ENCODE measurements around the gene DGLUCY.

The DGLUCY gene

GRCh38 chr14:91249841-91250616 lies 136.2 kb downstream of the DGLUCY start:
- H3K9ac ChIP-seq (ENCODE audit: low read length): no peak overlapping the region
- no peak overlapping the region for H4K8ac ChIP-seq (ENCODE audit: low read depth, low read length)
- no peak overlapping the region for H3K27ac ChIP-seq (ENCODE audit: low read depth, low read length)
- no peak overlapping the region for H2BK5ac ChIP-seq (ENCODE audit: low read length)
- peaks cover 4% of the 10 kb centered on the region for H3K4me1 ChIP-seq (ENCODE audit: control insufficient read depth, low read depth, low read length)
- H3K4me3 ChIP-seq (ENCODE audit: low read length): no peak overlapping the region
- H2AK5ac ChIP-seq (ENCODE audit: low read length): no peak overlapping the region
- no peak overlapping the region for H3K23ac ChIP-seq (ENCODE audit: low read length)
- no peak overlapping the region for H3K18ac ChIP-seq (ENCODE audit: low read length)
- no peak overlapping the region for H2BK120ac ChIP-seq (ENCODE audit: low read depth, low read length)
- H2BK15ac ChIP-seq (replicated peaks; ENCODE audit: low read depth): no peak overlapping the region
- no peaks in the 10 kb centered on the region for H3K79me1 ChIP-seq (ENCODE audit: low read length)
- H3K79me2 ChIP-seq (ENCODE audit: control insufficient read depth, insufficient read depth, low read length): no peaks in the 10 kb centered on the region
- no peak overlapping the region for H3K56ac ChIP-seq (ENCODE audit: low read length)
- no peak overlapping the region for H3K4me2 ChIP-seq (ENCODE audit: low read length)
- peak; percentile 79 for DNase-seq
- H4K5ac ChIP-seq (ENCODE audit: low read length): no peak overlapping the region
- no peaks in the 10 kb centered on the region for H3K36me3 ChIP-seq (ENCODE audit: control insufficient read depth, insufficient read depth, low read length)
- no CpG with 5 or more reads among the region's 10 CpGs for WGBS (ENCODE audit: extremely low coverage, insufficient coverage, low lambda C conversion rate)
- no peaks in the 10 kb centered on the region for H3K27me3 ChIP-seq (ENCODE audit: insufficient read depth, low read length, poor library complexity)
- H3K4ac ChIP-seq (ENCODE audit: low read depth, low read length): no peak overlapping the region

- Histone ChIP-seq H3K79me1 (ENCODE audit: low read length) (no peaks in the 10 kb centered on the region), H3K36me3 (ENCODE audit: control insufficient read depth, insufficient read depth, low read length) (no peaks in the 10 kb centered on the region), H4K8ac (ENCODE audit: low read depth, low read length) (no peak overlapping the region), H3K4me3 (ENCODE audit: low read length) (no peak overlapping the region), H2AK5ac (ENCODE audit: low read length) (no peak overlapping the region), H3K56ac (ENCODE audit: low read length) (no peak overlapping the region), H3K27ac (ENCODE audit: low read depth, low read length) (no peak overlapping the region), H4K5ac (ENCODE audit: low read length) (no peak overlapping the region), H3K4ac (ENCODE audit: low read depth, low read length) (no peak overlapping the region), H3K18ac (ENCODE audit: low read length) (no peak overlapping the region), H2BK15ac (replicated peaks; ENCODE audit: low read depth) (no peak overlapping the region), H3K27me3 (ENCODE audit: insufficient read depth, low read length, poor library complexity) (no peaks in the 10 kb centered on the region), H2BK5ac (ENCODE audit: low read length) (no peak overlapping the region), H3K4me2 (ENCODE audit: low read length) (no peak overlapping the region), H2BK120ac (ENCODE audit: low read depth, low read length) (no peak overlapping the region), H3K4me1 (ENCODE audit: control insufficient read depth, low read depth, low read length) (peaks cover 4% of the 10 kb centered on the region), H3K79me2 (ENCODE audit: control insufficient read depth, insufficient read depth, low read length) (no peaks in the 10 kb centered on the region), H3K9ac (ENCODE audit: low read length) (no peak overlapping the region), H3K23ac (ENCODE audit: low read length) (no peak overlapping the region)
- DNase-seq: no peak
- WGBS (ENCODE audit: extremely low coverage, insufficient coverage, low lambda C conversion rate): no CpG with 5 or more reads among the region's 5 CpGs
Measured at GRCh38 chr14:91250912-91251311, 137.0 kb downstream of the DGLUCY start.

- Histone ChIP-seq H3K4ac (ENCODE audit: low read depth, low read length) (no peak overlapping the region), H3K4me1 (ENCODE audit: control insufficient read depth, low read depth, low read length) (peaks cover 4% of the 10 kb centered on the region), H4K5ac (ENCODE audit: low read length) (no peak overlapping the region), H3K36me3 (ENCODE audit: control insufficient read depth, insufficient read depth, low read length) (no peaks in the 10 kb centered on the region), H3K27ac (ENCODE audit: low read depth, low read length) (no peak overlapping the region), H2BK15ac (replicated peaks; ENCODE audit: low read depth) (no peak overlapping the region), H3K18ac (ENCODE audit: low read length) (peak overlapping the region; percentile 0), H2AK5ac (ENCODE audit: low read length) (no peak overlapping the region), H3K4me3 (ENCODE audit: low read length) (peak overlapping the region; percentile 20), H2BK5ac (ENCODE audit: low read length) (no peak overlapping the region), H3K79me1 (ENCODE audit: low read length) (no peaks in the 10 kb centered on the region), H3K23ac (ENCODE audit: low read length) (peak overlapping the region; percentile 91), H3K9ac (ENCODE audit: low read length) (peak overlapping the region; percentile 62), H3K4me2 (ENCODE audit: low read length) (peak overlapping the region; percentile 72), H3K56ac (ENCODE audit: low read length) (peak overlapping the region; percentile 80), H2BK120ac (ENCODE audit: low read depth, low read length) (no peak overlapping the region), H3K79me2 (ENCODE audit: control insufficient read depth, insufficient read depth, low read length) (no peaks in the 10 kb centered on the region), H3K27me3 (ENCODE audit: insufficient read depth, low read length, poor library complexity) (no peaks in the 10 kb centered on the region), H4K8ac (ENCODE audit: low read depth, low read length) (no peak overlapping the region)
- WGBS (ENCODE audit: extremely low coverage, insufficient coverage, low lambda C conversion rate): no CpG with 5 or more reads among the region's 95 CpGs
- DNase-seq: peak; percentile 68
Measured at GRCh38 chr14:91252871-91253794, 139.3 kb downstream of the DGLUCY start.

GRCh38 chr14:91253795-91254323 lies 140.0 kb downstream of the DGLUCY start:
- no peak overlapping the region for H3K4ac ChIP-seq (ENCODE audit: low read depth, low read length)
- no peak for DNase-seq
- no peaks in the 10 kb centered on the region for H3K36me3 ChIP-seq (ENCODE audit: control insufficient read depth, insufficient read depth, low read length)
- H3K4me1 ChIP-seq (ENCODE audit: control insufficient read depth, low read depth, low read length): peaks cover 4% of the 10 kb centered on the region
- no peak overlapping the region for H3K27ac ChIP-seq (ENCODE audit: low read depth, low read length)
- no peaks in the 10 kb centered on the region for H3K27me3 ChIP-seq (ENCODE audit: insufficient read depth, low read length, poor library complexity)
- no peaks in the 10 kb centered on the region for H3K79me1 ChIP-seq (ENCODE audit: low read length)
- peak overlapping the region; percentile 80 for H3K56ac ChIP-seq (ENCODE audit: low read length)
- H4K8ac ChIP-seq (ENCODE audit: low read depth, low read length): no peak overlapping the region
- no peak overlapping the region for H3K23ac ChIP-seq (ENCODE audit: low read length)
- peak overlapping the region; percentile 0 for H3K18ac ChIP-seq (ENCODE audit: low read length)
- no peak overlapping the region for H2AK5ac ChIP-seq (ENCODE audit: low read length)
- no peak overlapping the region for H4K5ac ChIP-seq (ENCODE audit: low read length)
- H3K4me3 ChIP-seq (ENCODE audit: low read length): peak overlapping the region; percentile 20
- H2BK15ac ChIP-seq (replicated peaks; ENCODE audit: low read depth): no peak overlapping the region
- no peaks in the 10 kb centered on the region for H3K79me2 ChIP-seq (ENCODE audit: control insufficient read depth, insufficient read depth, low read length)
- peak overlapping the region; percentile 62 for H3K9ac ChIP-seq (ENCODE audit: low read length)
- H2BK5ac ChIP-seq (ENCODE audit: low read length): no peak overlapping the region
- H3K4me2 ChIP-seq (ENCODE audit: low read length): peak overlapping the region; percentile 56
- no peak overlapping the region for H2BK120ac ChIP-seq (ENCODE audit: low read depth, low read length)
- no CpG with 5 or more reads among the region's 20 CpGs for WGBS (ENCODE audit: extremely low coverage, insufficient coverage, low lambda C conversion rate)

- no peak overlapping the region for H4K5ac ChIP-seq (ENCODE audit: low read length)
- H3K9ac ChIP-seq (ENCODE audit: low read length): no peak overlapping the region
- no peak overlapping the region for H3K18ac ChIP-seq (ENCODE audit: low read length)
- no peak overlapping the region for H3K27ac ChIP-seq (ENCODE audit: low read depth, low read length)
- H3K27me3 ChIP-seq (ENCODE audit: insufficient read depth, low read length, poor library complexity): no peaks in the 10 kb centered on the region
- H3K79me1 ChIP-seq (ENCODE audit: low read length): no peaks in the 10 kb centered on the region
- H2AK5ac ChIP-seq (ENCODE audit: low read length): no peak overlapping the region
- H3K36me3 ChIP-seq (ENCODE audit: control insufficient read depth, insufficient read depth, low read length): no peaks in the 10 kb centered on the region
- no peak overlapping the region for H3K4me2 ChIP-seq (ENCODE audit: low read length)
- H3K23ac ChIP-seq (ENCODE audit: low read length): no peak overlapping the region
- H2BK5ac ChIP-seq (ENCODE audit: low read length): no peak overlapping the region
- WGBS (ENCODE audit: extremely low coverage, insufficient coverage, low lambda C conversion rate): no CpG with 5 or more reads among the region's 3 CpGs
- H3K4me3 ChIP-seq (ENCODE audit: low read length): no peak overlapping the region
- H4K8ac ChIP-seq (ENCODE audit: low read depth, low read length): no peak overlapping the region
- no peak overlapping the region for H2BK120ac ChIP-seq (ENCODE audit: low read depth, low read length)
- DNase-seq: no peak
- H3K4me1 ChIP-seq (ENCODE audit: control insufficient read depth, low read depth, low read length): peaks cover 4% of the 10 kb centered on the region
- H2BK15ac ChIP-seq (replicated peaks; ENCODE audit: low read depth): no peak overlapping the region
- no peak overlapping the region for H3K4ac ChIP-seq (ENCODE audit: low read depth, low read length)
- no peak overlapping the region for H3K56ac ChIP-seq (ENCODE audit: low read length)
- no peaks in the 10 kb centered on the region for H3K79me2 ChIP-seq (ENCODE audit: control insufficient read depth, insufficient read depth, low read length)
Measured at GRCh38 chr14:91254461-91254860, 140.6 kb downstream of the DGLUCY start.

Data from mesendoderm (in vitro differentiated cells).